ENCODE measurements around the gene PLEKHH2.

PLEKHH2 gene

DNA sequence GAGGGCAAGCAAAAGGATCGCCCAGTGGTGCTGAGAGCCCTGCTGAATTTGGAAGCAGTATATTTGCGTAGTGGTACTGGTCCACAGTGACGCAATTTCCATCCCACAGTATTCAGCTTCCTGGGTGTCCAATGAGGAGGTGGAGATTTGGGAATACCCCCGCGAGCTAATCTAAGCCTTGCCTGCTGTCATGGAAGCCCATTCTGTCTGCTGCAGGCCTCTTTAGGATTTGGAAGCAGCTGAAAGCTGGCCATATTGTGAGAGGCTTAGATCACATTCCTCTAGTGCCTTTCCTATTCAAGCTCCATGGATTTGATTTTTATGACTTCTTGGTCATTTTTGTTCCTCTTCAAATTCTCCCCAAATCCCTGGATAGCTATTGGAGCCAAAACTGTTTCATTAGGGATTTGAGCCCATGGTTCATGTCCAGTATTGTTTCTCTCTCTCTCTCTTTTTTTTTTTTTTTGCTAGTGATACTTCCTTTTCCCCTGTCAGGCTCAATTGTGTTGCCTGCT is 114.5 kb downstream of the PLEKHH2 start:
- DNase-seq = no peak
- no peaks in the 10 kb centered on the region for H3K9me3 ChIP-seq (ENCODE audit: insufficient read depth, low read length, severe bottlenecking)
- TF ChIP-seq, protein P1, sequence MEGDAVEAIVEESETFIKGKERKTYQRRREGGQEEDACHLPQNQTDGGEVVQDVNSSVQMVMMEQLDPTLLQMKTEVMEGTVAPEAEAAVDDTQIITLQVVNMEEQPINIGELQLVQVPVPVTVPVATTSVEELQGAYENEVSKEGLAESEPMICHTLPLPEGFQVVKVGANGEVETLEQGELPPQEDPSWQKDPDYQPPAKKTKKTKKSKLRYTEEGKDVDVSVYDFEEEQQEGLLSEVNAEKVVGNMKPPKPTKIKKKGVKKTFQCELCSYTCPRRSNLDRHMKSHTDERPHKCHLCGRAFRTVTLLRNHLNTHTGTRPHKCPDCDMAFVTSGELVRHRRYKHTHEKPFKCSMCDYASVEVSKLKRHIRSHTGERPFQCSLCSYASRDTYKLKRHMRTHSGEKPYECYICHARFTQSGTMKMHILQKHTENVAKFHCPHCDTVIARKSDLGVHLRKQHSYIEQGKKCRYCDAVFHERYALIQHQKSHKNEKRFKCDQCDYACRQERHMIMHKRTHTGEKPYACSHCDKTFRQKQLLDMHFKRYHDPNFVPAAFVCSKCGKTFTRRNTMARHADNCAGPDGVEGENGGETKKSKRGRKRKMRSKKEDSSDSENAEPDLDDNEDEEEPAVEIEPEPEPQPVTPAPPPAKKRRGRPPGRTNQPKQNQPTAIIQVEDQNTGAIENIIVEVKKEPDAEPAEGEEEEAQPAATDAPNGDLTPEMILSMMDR (IDR thresholded peaks at IDR 0.05; ENCODE audit: borderline replicate concordance, extremely low read depth, low read length, poor library complexity, severe bottlenecking) = no peak
- no peak for TF ChIP-seq EZH2 (IDR thresholded peaks at IDR 0.05; ENCODE audit: borderline replicate concordance, low read depth, low read length, severe bottlenecking)
- no peaks in the 10 kb centered on the region for H3K79me2 ChIP-seq (ENCODE audit: insufficient read depth, low read length)
- H2AFZ ChIP-seq (ENCODE audit: low read depth, low read length) = no peak overlapping the region
- no peaks in the 10 kb centered on the region for H4K20me1 ChIP-seq (ENCODE audit: insufficient read depth, low read length)
- H3K27ac ChIP-seq (ENCODE audit: low read length) = no peak overlapping the region
- H3K4me3 ChIP-seq (ENCODE audit: low read depth in 1 of 2, low read length in 2 of 2) = no peak overlapping the region
- no peak overlapping the region for H3K9ac ChIP-seq (ENCODE audit: low read depth, low read length)
- H3K36me3 ChIP-seq (ENCODE audit: insufficient read depth, low read length) = no peaks in the 10 kb centered on the region
- ATAC-seq (ENCODE audit: insufficient read depth, low read depth) = no peak
- H3K27me3 ChIP-seq (ENCODE audit: insufficient read depth, low read length, poor library complexity) = peaks cover 3% of the 10 kb centered on the region
- H3K4me1 ChIP-seq (ENCODE audit: insufficient read depth, low read length) = no peaks in the 10 kb centered on the region
- no peak overlapping the region for H3K4me2 ChIP-seq (ENCODE audit: insufficient read depth, low read length)

DNA sequence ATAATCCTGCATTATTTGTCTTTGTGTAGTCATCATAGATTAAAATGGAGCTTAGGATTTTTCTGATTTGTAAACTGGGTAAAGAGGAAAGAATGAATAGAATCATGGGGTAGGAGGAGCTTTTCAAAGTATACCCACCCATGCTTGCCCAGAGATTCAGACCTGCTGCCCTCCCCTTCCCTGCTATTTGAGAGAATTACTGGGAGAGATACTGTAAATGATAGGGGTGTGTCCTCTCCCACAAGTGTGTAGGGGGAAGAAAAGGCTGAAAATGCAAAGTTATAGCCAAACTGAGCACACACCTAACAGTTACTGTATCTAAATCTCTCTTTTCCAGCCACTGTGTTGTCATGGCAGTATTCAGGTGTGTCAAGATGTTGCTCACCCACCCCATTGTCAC is 115.2 kb downstream of the PLEKHH2 start:
- no peak overlapping the region for H2AFZ ChIP-seq (ENCODE audit: low read depth, low read length)
- H3K9ac ChIP-seq (ENCODE audit: low read depth, low read length) = no peak overlapping the region
- H3K4me1 ChIP-seq (ENCODE audit: insufficient read depth, low read length) = no peaks in the 10 kb centered on the region
- no peak overlapping the region for H3K27ac ChIP-seq (ENCODE audit: low read length)
- H4K20me1 ChIP-seq (ENCODE audit: insufficient read depth, low read length) = no peaks in the 10 kb centered on the region
- H3K27me3 ChIP-seq (ENCODE audit: insufficient read depth, low read length, poor library complexity) = peaks cover 3% of the 10 kb centered on the region
- no peak overlapping the region for H3K4me2 ChIP-seq (ENCODE audit: insufficient read depth, low read length)
- DNase-seq (no peak), ATAC-seq (ENCODE audit: insufficient read depth, low read depth) (no peak)
- H3K36me3 ChIP-seq (ENCODE audit: insufficient read depth, low read length) = no peaks in the 10 kb centered on the region
- no peaks in the 10 kb centered on the region for H3K9me3 ChIP-seq (ENCODE audit: insufficient read depth, low read length, severe bottlenecking)
- TF ChIP-seq, protein P1 (IDR thresholded peaks at IDR 0.05; ENCODE audit: borderline replicate concordance, extremely low read depth, low read length, poor library complexity, severe bottlenecking) = no peak
- TF ChIP-seq EZH2 (IDR thresholded peaks at IDR 0.05; ENCODE audit: borderline replicate concordance, low read depth, low read length, severe bottlenecking) = no peak
- H3K79me2 ChIP-seq (ENCODE audit: insufficient read depth, low read length) = no peaks in the 10 kb centered on the region
- H3K4me3 ChIP-seq (ENCODE audit: low read depth in 1 of 2, low read length in 2 of 2) = no peak overlapping the region

DNA sequence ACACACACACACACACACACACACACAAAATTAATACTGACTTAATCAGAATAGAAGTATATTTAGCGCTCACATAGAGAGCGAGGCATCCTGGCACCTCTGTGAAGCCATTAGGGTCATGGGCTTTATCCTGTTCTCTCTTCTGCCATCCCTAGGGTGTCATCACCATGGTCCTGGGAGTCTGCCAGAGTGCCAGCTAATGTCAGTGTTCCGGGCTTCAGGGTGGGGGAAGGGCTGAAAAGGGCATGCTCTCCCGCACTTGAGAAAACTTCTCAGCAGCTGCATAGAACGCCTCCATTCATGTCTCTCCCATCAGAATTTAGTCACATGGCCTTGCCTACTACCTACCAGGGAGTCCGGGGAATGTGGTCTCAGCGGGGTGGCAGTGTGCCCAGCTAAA is 117.1 kb downstream of the PLEKHH2 start:
- no peaks in the 10 kb centered on the region for H3K9me3 ChIP-seq (ENCODE audit: insufficient read depth, low read length, severe bottlenecking)
- peaks cover 3% of the 10 kb centered on the region for H3K27me3 ChIP-seq (ENCODE audit: insufficient read depth, low read length, poor library complexity)
- no peak for DNase-seq
- no peak overlapping the region for H3K9ac ChIP-seq (ENCODE audit: low read depth, low read length)
- H3K4me2 ChIP-seq (ENCODE audit: insufficient read depth, low read length) = no peak overlapping the region
- H3K27ac ChIP-seq (ENCODE audit: low read length) = no peak overlapping the region
- H3K4me1 ChIP-seq (ENCODE audit: insufficient read depth, low read length) = no peaks in the 10 kb centered on the region
- no peak overlapping the region for H2AFZ ChIP-seq (ENCODE audit: low read depth, low read length)
- H4K20me1 ChIP-seq (ENCODE audit: insufficient read depth, low read length) = no peaks in the 10 kb centered on the region
- TF ChIP-seq, protein P1 (IDR thresholded peaks at IDR 0.05; ENCODE audit: borderline replicate concordance, extremely low read depth, low read length, poor library complexity, severe bottlenecking) = no peak
- no peak for TF ChIP-seq EZH2 (IDR thresholded peaks at IDR 0.05; ENCODE audit: borderline replicate concordance, low read depth, low read length, severe bottlenecking)
- H3K36me3 ChIP-seq (ENCODE audit: insufficient read depth, low read length) = no peaks in the 10 kb centered on the region
- H3K4me3 ChIP-seq (ENCODE audit: low read depth in 1 of 2, low read length in 2 of 2) = no peak overlapping the region
- H3K79me2 ChIP-seq (ENCODE audit: insufficient read depth, low read length) = no peaks in the 10 kb centered on the region
- no peak for ATAC-seq (ENCODE audit: insufficient read depth, low read depth)

DNA sequence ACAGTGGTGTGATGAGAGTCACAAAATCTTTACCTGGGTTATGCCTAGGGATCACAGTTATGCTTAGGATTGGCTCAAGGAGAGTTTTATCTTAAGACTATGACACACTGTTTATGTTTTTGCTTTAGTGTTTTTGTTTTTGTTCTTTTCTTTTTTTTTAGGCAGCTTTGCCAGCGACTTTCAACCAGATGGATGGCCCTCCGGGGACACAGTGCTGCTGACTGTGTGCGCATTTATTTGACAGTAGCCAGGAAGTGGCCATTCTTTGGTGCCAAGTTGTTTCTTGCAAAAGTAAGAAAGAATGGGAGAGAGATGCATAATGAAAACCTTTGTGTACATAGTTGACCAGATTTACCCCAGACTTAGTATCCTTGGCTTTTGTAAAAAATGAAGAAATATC is 121.7 kb downstream of the PLEKHH2 start:
- peaks cover 6% of the 10 kb centered on the region for H3K27me3 ChIP-seq (ENCODE audit: insufficient read depth, low read length, poor library complexity)
- TF ChIP-seq, protein P1 (IDR thresholded peaks at IDR 0.05; ENCODE audit: borderline replicate concordance, extremely low read depth, low read length, poor library complexity, severe bottlenecking) = no peak
- no peak for TF ChIP-seq EZH2 (IDR thresholded peaks at IDR 0.05; ENCODE audit: borderline replicate concordance, low read depth, low read length, severe bottlenecking)
- no peak overlapping the region for H2AFZ ChIP-seq (ENCODE audit: low read depth, low read length)
- no peak overlapping the region for H3K9ac ChIP-seq (ENCODE audit: low read depth, low read length)
- no peak for DNase-seq
- no peaks in the 10 kb centered on the region for H3K4me1 ChIP-seq (ENCODE audit: insufficient read depth, low read length)
- no peak overlapping the region for H3K4me3 ChIP-seq (ENCODE audit: low read depth in 1 of 2, low read length in 2 of 2)
- H3K79me2 ChIP-seq (ENCODE audit: insufficient read depth, low read length) = no peaks in the 10 kb centered on the region
- H3K4me2 ChIP-seq (ENCODE audit: insufficient read depth, low read length) = no peak overlapping the region
- no peaks in the 10 kb centered on the region for H3K9me3 ChIP-seq (ENCODE audit: insufficient read depth, low read length, severe bottlenecking)
- H3K36me3 ChIP-seq (ENCODE audit: insufficient read depth, low read length) = no peaks in the 10 kb centered on the region
- no peak overlapping the region for H3K27ac ChIP-seq (ENCODE audit: low read length)
- H4K20me1 ChIP-seq (ENCODE audit: insufficient read depth, low read length) = no peaks in the 10 kb centered on the region
- ATAC-seq (ENCODE audit: insufficient read depth, low read depth) = no peak

Data from DND-41 (cell line).